Measurements from ENCODE around the gene PRSS53.
"Not testable (repeated sequence)": the region's sequence is repeated elsewhere in the genome, so short reads cannot be mapped to it uniquely, and the experiment has no call there.

Gene PRSS53

GRCh38 chr16:31117384-31118222, 28.9 kb upstream of the PRSS53 start, which contains the start of gene KAT8:
Gene KAT8 (plus strand): TSS chr16:31117664. CDS start chr16:31117682, 18 bp downstream.
- DNase-seq = peak; percentile 88 to 96 (median 92)

- DNase-seq = no peak
Observed at GRCh38 chr16:31114468-31114867, 25.7 kb upstream of the PRSS53 start.

DNA sequence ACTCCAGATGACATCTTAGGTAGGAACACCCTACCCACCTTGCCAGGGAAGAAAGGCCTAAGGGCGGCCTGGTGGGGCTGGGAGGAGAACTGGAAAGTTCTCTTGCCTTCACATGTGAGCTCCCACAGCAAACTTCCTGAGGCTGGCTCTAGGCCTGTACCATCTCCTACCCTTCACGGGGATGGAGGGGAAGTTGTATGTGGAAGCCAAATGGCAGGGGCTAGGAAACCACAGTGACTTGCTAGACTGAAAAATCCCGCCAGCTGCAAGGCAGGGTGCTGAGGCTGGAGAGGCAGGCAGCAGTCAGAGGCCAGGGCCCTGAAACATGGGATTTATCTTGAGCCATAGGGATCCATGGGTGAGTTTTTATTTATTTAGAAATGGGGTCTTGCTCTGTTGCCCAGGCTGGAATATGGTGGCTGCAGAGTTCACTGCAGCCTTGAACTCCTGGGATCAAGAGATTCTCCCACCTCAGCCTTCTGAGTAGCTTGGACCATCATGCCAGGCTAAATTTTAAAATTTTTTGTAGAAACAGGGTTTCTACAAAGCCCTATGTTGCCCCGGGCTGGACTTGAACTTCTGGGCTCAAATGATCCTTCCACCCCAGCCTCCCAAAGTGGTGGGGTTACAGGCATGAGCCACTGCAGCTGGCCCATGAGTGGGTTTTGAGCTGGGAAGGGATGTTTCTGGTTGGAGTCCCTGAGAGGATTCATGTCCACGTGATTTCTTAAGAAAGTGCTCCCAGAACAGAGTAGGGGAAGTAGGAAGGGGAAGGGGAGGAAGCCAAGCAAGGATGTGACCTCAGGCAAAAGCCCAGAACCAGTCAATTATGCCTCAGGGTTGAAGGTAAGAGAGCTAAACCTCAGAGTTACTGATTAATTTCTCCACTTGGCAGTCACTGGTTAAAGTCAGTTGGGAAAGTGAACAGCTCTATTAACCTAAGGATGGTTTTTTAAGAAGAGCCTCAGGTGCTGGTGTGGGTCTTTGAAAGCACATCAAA, 24.7 kb upstream of the PRSS53 start:
- DNase-seq = no peak

DNA sequence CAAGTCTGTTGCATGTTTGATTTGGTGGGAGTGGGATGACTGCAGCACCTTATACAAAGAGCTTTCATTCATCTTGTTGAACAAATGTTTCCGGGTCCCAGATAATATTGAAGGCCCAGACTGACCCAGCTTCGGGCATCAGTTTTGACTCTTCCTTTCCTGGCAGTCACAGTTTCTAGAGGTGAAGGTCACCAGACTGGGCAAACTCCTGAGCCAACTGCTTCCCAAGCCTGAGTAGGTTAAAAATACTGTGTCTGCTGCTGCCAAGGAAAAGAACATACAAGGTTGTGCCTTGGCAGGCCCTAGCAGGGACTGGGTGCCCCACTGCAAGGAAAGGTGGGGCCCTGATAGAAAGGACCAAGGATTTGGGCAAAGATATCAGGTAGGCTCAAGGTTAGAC, 24.0 kb upstream of the PRSS53 start:
- no peak for DNase-seq

DNA sequence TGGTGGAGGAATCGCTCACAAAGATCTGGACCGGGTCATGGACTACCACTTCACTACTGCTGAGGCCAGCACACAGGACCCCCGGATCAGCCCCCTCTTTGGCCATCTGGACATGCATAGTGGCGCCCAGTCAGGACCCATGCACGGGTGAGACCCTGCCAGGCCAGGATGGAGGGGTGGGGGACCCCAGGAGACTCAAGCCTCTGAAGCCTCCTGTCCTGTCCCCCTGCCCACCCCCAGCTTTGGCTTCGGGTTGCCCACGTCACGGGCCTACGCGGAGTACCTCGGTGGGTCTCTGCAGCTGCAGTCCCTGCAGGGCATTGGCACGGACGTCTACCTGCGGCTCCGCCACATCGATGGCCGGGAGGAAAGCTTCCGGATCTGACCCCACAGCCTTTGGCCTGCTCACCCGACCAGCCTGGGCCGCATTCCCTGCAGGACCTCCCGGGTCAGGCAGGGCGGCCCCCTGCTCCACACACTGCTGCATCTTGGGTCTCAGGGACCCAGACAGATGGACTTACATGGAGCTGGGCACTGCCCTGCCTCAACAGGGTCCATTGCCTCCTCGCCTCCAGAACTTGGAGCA, 23.2 kb upstream of the PRSS53 start:
- DNase-seq = no peak

- DNase-seq = no peak
Observed at GRCh38 chr16:31110106-31111034, 21.6 kb upstream of the PRSS53 start.

GRCh38 chr16:31109622-31110021, 20.9 kb upstream of the PRSS53 start:
- DNase-seq = no peak

DNA sequence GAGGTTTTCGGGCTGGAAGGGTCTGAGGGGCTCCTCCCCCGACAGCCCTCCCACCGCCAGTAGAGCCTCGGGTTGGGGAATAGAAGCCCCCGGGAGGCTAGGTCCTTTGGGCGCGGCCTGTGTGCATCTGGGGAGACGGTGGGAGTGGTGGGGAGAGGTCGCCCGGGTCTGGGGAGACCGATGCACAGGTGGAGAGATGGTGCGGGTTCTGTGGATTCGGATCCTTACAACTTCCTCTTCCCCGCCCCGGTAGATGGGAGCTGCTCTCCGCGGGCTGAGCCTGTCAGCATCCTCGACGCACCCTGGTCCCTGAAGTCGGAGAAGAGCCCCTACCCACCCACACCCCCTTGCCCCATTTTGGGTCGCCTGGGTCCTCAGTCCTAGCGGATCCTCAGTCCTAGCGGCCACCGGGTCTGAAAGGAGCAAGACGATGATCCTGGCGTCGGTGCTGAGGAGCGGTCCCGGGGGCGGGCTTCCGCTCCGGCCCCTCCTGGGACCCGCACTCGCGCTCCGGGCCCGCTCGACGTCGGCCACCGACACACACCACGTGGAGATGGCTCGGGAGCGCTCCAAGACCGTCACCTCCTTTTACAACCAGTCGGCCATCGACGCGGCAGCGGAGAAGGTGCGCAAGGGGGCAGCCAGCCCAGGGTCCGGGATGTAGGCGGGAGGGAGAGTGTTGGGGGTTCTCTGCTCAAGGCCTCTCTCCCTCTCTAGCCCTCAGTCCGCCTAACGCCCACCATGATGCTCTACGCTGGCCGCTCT, 20.2 kb upstream of the PRSS53 start:
- no peak for DNase-seq

DNA sequence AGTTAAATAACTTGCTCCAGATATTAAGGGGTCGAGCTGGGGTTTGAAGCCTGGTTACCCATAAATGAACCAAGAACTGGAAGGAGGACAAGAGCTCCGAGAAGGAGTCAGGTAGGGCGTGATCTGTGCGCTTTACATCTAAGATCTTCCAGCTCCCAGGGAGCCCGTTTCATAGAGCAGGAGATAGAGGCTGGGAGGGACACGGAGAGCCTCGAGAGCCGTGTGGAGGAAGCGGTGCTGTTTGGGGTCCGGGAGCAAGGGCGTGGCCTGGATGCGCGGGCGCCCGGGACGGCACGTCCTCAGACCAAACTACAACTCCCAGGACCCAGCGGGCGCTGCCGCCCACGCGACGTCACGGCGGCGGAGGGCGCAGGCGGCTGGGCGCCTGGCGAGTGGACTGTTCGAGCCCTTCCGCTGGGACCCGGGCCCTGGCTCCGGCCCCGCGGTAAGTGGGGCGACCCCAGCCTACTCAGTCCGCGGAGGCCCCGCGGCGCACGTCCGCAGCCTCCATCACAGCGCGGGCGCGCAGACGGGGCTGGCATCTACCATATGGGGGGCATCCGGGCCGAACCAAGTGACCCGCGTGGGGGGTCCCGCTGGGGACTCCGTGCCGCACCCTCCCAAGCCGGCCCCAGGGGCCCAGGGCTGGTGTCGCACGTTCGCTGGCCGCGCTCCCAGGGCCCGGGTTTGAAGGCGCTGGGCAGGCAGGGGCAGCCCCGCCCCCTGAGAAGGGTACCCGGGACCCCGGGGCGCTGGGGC, 19.5 kb upstream of the PRSS53 start, which contains the start of gene BCKDK:
Gene BCKDK (plus strand): TSS at position 352 of the 759 bp plus-strand sequence. CDS start 838 bp downstream, outside the sequence.
- DNase-seq = peak; percentile 15 to 48 (median 26)

GRCh38 chr16:31107465-31107867, 18.7 kb upstream of the PRSS53 start:
- DNase-seq = no peak

- no peak for DNase-seq
Observed at GRCh38 chr16:31106509-31107464, 18.0 kb upstream of the PRSS53 start.

DNA sequence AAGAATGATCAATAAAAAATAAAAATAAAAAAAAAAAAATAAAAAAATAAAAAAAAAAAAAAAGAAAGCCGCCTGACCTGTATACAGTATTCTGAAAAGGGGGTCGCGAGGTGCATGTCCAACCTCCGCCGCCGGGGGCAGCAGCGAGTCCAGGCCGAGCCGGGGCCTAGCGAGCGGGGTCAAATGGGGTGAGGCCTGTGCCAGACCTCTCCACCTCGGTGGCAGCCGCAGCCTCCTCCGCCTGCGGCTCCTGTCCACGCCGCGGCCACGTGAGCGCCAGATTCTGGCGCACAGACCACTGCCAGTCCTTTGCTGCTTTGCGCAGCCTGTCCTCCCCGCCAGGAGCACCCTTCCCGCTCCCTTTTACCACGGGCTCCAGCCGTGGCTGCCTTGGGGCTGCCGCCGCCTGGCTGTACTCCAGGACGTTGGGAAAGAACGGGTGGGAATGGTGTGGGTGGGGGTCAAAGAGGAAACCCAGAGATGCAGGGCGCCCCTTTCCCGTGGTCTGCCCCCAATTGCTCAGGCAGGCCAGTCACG, 17.0 kb upstream of the PRSS53 start:
- DNase-seq = peak; percentile 50 to 73 (median 68)

DNA sequence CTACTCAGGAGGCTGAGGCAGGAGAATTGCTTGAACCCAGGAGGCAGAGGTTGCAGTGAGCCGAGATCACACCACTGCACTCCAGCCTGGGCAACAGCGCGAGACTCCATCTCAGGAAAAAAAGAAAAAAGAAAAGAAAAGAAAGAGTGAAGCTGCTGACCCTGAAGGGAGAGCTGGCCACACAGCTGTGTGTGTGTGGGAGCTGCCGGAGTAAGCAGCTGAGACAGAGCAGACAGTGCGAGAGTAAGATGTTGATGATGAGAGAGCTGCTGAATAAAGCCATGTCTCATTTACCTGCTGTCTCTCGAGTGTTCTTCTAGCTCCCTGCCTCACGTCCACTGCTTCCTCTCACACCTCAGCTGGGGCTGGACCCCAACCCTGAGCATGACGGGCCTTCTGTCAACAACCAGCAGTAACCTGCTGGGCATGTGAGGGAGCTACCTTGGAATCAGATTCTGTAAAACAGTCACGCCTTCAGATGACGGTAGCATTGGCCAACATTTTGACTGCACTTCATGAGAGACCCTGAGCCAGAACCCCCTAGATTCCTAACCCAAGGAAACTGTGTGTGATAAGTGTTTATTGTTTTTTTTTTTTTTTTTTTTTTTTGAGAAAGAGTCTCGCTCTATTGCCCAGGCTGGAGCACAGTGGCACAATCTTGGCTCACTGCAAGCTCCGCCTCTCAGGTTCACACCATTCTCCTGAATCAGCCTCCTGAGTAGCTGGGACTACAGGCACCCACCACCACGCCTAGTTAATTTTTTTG, 12.3 kb upstream of the PRSS53 start:
- DNase-seq = not testable (repeated sequence)

DNA sequence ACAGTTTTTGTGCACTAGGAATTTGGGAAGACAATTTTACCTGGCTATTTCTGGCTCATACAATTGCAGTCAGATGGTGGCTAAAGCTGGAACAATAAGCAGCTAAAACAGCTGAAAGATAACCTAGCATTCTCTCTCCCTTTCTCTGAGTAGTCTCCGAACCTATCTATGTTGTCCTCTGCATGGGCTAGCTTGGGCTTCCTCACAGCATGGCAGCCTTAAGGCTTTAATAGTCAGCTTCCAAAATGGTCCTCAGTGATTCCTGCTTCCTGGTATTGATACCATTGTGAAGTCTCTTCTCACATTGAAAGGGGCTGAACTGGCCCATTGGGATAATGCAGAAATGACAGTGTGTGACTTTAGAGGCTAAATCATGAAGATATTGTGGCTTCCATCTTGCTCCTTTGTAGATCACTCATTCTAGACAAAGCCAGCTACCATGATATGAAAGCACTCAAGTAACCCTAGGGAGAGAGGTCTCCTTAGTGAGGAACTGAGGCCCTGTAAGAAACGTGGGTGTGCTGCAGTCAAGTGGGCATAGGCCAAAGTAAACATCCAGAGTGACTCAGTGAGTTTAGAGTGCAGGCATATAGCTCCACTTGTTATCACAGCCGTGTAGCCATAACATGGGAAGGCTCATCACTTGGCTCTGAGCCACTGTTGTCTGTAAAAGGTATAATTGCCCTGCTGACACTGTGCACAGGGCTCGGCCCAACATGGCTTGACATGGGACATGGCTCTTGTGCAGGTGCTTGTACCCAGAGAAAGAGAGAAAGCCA, 11.3 kb upstream of the PRSS53 start:
- no peak for DNase-seq

DNA sequence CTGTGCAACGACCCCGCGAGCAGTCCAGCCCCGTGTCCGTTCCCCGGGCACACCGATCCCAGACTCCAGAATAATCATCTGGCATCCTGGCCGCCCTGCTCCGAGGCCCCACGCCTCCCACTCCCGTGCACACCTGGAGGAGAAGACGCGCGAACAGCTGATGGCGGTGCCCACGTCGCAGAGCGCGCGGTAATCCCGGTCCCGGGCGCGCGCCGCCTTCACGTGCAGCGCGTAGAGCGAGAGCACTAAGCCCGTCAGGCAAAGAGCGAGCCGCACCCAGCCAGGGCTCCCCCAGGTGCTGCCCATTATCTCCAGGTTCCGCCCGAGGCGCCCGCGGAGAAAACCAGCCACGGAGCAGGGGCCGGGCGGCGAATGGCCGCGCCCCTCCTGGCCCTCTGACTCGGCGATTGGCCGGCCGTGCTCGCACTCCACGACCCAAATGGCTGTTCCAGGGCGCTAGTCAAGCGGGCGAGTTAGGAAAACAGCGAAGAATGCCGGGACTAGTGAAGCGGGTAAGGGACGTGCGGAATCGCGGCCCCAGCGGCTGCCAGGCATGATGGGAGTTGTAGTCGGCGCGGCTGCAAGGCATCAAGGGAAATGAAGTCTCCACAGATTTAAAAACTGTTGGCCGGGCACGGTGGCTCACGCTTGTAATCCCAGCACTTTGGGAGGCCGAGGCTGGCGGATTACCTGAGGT, 5.8 kb upstream of the PRSS53 start, which contains the start of gene VKORC1:
Gene VKORC1 (minus strand): TSS at position 374 of the 697 bp plus-strand sequence. CDS start 68 bp downstream, at position 306.
- peak; percentile 61 to 81 (median 71) for DNase-seq

DNA sequence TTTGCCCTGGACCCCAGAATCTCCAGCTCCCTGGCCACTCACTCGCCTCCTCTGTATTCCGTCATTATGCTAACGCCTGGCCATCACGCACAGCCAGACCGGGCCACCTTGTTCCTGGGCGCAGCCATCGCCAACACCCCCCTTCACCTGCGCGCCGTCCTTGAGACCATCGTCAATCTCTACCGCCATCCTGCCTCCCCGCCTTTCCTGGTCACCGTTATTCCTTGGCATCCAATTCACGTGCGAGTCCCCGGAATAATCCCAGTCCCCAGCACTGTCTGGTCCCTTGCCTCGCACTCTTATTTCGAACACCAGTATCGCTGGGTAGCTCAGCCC, 5.3 kb upstream of the PRSS53 start:
- no peak for DNase-seq

All from activated naive CD4-positive, alpha-beta T cell (primary cell).